Fibroblast of pulmonary artery (primary cell): ENCODE data around the gene SDK1.

ENCODE experiments used
- DNase-seq: peaks from one replicate; pipeline ENCODE4 v3.0.0-alpha.2; 2010; ENCODE audit warnings: low read depth
- H3K4me3 ChIP-seq: replicated peaks from 2 replicates; pipeline ENCODE4 v1.5.1; 2011; ENCODE audit warnings: low read depth, mild to moderate bottlenecking, control low read depth, low read length, moderate library complexity
- CTCF ChIP-seq: IDR thresholded peaks from 2 replicates; pipeline ENCODE4 v1.5.1; 2011; ENCODE audit warnings: mild to moderate bottlenecking, control low read depth, low read length, inconsistent platforms; ENCODE audit errors: missing control alignments

Gene SDK1

GRCh38 chr7:3964980-3965606 lies 664.0 kb downstream of the SDK1 start:
- no peak for TF ChIP-seq CTCF
- DNase-seq = no peak
- H3K4me3 ChIP-seq = no peak overlapping the region

DNA sequence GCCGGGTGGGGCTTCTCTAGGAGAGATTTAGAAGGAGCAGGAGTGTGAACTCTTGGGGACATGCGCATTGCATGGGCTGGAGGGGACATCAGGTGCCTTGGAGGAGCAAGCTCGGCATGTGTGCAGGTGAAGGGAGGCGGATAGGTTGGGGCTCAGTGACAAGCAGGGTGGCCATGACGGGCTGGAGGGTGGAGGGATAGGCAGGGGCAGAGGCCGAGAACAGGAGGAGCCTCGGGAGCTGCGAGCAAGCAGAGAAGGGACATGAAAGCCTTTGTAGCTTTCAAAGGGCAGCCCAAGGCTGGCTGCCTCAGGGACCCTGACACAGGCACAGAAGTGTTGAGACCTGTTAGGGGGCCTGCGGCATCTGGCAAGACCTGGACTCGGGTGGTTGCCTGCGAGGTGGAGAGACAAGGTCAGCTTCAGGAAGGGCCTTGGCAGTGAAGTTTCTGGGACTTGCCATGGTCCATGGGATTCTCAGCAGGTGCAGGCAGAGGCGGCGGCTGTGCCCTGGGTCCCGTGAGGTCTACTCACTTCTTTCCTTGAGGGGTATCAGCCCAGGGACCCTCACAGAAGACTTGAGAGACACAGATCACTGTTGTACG lies 664.8 kb downstream of the SDK1 start:
- no peak for TF ChIP-seq CTCF
- H3K4me3 ChIP-seq = no peak overlapping the region
- DNase-seq = no peak

- no peak for TF ChIP-seq CTCF
- no peak for DNase-seq
- no peak overlapping the region for H3K4me3 ChIP-seq
Measured at GRCh38 chr7:3968234-3968633, 667.2 kb downstream of the SDK1 start.

DNA sequence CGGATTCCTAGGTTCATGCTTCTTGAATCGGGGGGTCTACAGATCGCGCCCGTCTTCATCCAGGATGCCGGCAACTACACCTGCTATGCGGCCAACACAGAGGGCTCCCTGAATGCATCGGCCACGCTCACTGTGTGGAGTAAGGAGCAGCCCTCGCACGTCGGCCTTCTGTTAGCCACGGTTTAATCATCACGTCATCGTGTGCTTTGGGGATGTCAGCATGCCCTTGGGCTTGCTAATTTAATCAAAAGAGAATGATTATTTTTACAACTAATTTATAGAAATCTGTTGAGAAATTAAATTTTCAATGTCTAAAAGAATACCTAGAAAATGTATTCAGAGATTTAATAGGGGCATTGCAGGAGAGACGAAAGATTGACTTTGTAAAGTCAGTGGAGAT lies 668.2 kb downstream of the SDK1 start:
- H3K4me3 ChIP-seq = no peak overlapping the region
- no peak for TF ChIP-seq CTCF
- DNase-seq = no peak

DNA sequence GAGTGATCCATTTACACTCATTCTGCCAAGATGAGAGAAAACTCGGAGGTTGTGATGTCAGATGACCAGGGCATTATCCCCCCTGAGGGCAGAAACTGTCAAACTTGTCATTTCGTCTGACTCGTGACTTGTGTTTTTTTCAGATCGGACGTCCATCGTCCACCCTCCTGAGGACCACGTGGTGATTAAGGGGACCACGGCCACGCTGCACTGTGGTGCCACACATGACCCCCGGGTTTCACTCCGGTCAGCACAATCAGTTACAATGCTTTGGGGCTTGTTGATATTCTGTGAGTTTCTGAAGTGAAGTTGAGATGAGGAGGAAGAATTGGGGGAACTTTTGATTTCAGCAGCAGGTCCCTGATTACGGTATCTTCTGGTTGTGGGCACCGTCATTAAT lies 670.3 kb downstream of the SDK1 start:
- no peak overlapping the region for H3K4me3 ChIP-seq
- no peak for TF ChIP-seq CTCF
- DNase-seq = no peak

DNA sequence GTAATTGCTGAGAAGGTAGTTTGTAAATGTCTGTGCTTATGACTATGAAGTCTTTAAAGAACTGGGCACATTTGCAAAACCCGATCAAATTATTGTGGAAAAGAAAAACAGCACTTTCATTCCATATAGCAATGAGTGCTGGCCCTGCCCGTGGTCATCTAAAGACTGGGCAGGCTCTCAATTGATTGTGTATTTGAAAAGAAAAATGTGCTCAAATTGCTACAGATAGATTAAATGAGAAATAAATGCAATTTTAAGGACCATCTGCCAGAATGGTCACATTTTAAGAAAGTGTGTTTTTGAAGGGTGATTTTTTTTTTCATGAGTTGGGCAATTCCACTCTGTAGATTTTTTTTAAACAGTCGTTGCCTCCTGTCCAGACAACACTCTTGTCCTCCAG lies 672.2 kb downstream of the SDK1 start:
- DNase-seq = no peak
- no peak for TF ChIP-seq CTCF
- no peak overlapping the region for H3K4me3 ChIP-seq

- DNase-seq = no peak
- no peak overlapping the region for H3K4me3 ChIP-seq
- no peak for TF ChIP-seq CTCF
Measured at GRCh38 chr7:3974329-3974728, 673.3 kb downstream of the SDK1 start.
